Effector CD8-positive, alpha-beta T cell (primary cell): ENCODE data around the gene STX8.

Experiments used
- DNase-seq: peaks from one replicate; lab custom pipeline; 2025; lab: John Stamatoyannopoulos, UW

STX8 gene

GRCh38 chr17:9439851-9440250 is 135.8 kb downstream of the STX8 start:
- no peak for DNase-seq

- no peak for DNase-seq
Observed at GRCh38 chr17:9436630-9437029, 139.0 kb downstream of the STX8 start.

DNA sequence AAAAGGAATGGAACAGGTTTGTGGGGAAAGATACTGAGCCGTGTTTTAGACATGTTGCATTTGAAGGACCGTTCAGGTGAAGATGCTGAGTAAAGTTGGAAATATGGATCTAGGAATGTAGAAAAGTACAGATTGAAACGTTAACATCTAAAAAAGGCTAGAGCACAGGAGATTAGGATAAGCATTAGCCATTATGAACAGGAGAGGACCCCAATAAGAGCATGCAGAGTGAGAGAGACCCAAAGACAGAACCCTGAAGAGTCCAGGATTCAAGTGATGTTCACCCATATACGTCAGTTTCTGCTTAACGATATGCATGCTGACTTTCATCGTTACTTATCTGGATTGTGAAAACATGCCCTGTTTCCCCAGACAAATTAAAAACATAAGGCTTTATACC is 140.5 kb downstream of the STX8 start:
- no peak for DNase-seq

DNA sequence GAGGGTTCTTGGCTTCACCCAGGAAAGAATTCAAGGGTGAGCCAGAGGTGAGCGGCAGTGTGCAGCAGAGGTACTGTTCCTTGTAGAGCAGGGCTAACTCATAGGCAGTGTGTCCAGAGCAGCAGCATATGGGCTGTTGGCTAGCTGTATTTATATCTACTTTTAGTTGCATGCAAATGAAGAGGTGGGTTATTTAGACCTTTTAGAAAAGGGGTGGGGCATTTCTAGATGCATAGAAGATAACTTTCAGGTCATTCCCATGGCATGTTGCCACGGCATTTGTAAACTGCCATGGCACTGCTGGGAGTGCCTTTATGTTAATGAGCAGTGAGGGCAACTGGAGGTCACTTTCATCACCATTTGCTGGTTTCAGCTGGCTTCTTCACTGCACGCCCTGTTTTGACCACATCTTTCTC is 141.0 kb downstream of the STX8 start:
- no peak for DNase-seq

GRCh38 chr17:9432934-9433421 is 142.6 kb downstream of the STX8 start:
- DNase-seq = no peak

- no peak for DNase-seq
Observed at GRCh38 chr17:9432134-9432885, 143.3 kb downstream of the STX8 start.

DNA sequence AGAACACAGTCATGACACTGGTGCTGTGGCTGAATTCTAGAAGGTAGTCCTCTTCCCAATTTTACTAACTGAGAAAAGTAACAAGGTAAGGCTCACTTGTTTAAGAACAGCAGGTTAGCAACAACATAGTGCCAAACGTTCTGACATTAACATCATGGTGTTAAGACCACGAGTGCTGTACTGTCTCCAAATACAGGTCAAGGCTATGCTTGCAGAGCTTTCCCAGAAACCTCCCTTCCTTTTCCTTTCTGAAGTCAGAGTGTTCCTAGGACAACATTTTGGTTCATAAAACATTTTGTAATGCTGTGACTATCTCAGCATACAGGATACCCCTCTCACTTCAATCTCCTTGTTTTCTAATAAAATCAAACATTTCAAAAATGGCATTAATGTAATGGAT is 144.0 kb downstream of the STX8 start:
- no peak for DNase-seq

DNA sequence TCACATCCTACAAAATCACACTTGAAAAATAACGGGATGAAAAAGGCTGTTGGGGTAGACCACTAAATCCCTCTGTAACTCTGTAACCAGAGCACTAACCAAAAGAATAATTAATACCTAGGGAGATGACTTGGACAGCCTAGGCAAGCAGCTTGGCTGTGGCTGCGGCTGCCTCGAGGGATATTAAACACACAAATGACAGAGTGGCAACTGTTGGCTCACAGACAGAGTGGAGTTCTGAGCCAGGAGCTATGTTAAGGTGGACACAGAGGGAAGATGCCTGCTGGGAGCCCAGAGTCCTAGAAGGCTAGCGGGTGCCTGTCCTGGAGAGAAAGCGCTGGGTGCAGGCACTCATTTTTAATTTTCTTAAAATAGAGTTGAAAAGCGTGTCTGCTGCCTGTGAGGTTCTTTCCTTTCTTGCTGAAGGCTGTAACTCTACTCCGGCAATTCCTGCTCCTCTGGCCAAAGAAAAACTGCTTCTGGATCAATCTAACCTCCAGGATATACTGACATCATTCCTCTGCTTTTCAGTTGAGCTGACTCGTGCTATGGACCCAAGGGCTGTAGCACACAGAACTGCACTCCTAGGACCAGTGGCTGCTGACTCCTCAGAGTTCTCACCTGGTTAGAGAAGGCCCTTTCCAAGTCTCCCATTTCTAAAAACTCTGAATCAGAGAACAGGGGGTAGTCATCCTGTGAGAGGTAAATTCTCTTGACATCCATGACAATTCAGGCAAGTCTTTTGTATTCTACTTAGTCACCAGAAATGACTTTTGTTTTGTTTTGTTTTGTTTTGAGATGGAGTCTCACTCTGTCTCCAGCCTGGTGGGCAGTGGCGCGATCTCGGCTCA is 147.9 kb downstream of the STX8 start:
- DNase-seq = no peak

DNA sequence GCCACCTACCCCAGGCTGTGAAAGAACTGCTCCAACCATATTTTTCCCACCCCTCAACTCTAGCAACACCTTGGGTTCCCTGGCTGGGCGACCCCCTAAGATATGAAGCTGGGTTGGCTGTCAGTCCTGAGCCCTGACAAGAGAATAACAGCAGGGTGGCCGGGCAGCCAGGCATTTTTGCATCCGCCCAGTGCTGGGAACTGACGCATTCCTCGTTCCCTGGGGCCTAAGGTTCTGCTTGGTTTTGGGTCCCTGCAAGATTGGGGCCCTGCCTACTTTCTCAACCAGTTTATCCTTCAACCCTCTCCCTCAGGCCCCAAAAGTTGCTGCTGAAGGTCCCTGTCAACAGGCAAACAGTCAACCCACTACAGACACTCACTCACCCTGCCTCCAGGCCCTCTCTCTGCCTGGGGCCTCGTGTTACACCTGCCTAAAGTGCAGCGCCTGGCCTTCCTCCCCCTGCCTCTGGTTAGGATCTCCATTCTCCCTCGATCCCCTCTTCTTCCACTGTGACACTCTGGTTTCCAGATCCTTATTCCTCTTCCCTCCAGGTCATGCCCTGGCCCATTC is 151.5 kb downstream of the STX8 start:
- DNase-seq = no peak

DNA sequence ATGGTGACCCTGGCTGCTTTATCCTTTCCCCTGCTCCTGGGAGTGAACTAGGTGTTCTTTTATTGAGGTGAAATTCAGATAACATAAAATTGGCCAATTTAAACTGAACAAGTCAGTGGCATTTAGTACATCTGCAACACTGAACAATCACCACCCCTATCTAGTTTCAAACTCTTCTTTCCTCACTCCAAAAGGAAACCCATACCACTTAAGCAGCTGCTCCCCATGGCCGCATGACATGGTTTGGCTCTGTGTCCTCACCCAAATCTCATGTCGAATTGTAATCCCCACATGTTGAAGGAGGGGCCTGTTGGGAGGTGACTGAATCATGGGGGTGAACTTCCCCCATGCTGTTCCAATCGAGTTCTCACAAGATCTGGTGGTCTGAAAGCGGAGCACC is 154.1 kb downstream of the STX8 start:
- no peak for DNase-seq

GRCh38 chr17:9419932-9420453 is 155.6 kb downstream of the STX8 start:
- DNase-seq = no peak

DNA sequence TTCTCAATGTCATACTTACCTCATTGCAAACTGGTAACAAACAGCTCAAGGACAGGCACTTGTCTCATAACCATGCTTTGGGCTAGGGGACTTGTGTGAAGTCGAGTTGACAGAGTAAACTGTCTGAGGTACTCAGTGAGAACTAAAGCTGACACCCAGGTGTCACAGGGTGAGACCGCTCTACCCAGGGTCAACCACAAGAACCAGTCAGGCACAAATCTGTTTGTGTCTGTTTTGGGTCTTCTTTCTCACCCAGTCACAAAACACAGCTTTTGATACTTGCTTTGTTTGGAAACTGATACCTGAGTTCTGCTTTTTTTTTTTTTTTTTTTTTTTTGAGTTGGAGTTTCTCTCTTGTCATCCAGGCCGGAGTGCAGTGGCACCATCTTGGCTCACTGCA is 161.1 kb downstream of the STX8 start:
- DNase-seq = no peak

GRCh38 chr17:9410737-9411136 is 164.9 kb downstream of the STX8 start:
- DNase-seq = no peak

GRCh38 chr17:9410301-9410700 is 165.3 kb downstream of the STX8 start:
- DNase-seq = no peak

- DNase-seq = no peak
Observed at GRCh38 chr17:9409878-9410277, 165.7 kb downstream of the STX8 start.

GRCh38 chr17:9408868-9409829 is 166.5 kb downstream of the STX8 start:
- DNase-seq = no peak

DNA sequence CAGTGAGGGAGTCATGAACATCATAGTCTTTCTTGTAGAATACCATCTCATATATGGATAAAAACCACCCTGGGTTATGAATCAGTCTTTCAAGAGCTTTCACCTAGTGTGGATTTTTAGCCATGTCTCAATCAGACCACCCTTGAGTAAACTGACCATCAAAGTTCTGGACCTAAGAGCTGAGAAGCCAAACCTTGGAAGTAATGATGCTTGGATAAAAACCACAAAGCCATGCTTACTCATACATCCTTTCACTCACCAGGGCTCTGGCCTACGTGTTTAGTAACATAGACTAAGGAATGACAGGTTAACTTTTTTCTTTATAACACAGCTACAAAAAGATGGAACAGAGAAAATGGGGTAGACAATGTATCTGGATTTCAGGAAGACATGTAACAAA is 167.2 kb downstream of the STX8 start:
- no peak for DNase-seq

GRCh38 chr17:9406046-9406606 is 169.5 kb downstream of the STX8 start:
- DNase-seq = no peak

GRCh38 chr17:9403257-9403656 is 172.4 kb downstream of the STX8 start:
- DNase-seq = no peak

GRCh38 chr17:9402590-9403199 is 172.9 kb downstream of the STX8 start:
- no peak for DNase-seq

- DNase-seq = no peak
Observed at GRCh38 chr17:9401434-9401833, 174.2 kb downstream of the STX8 start.
